ENCODE results near the gene PUS1. TPM values are rescaled to one million over a fixed set of nuclear protein-coding genes. Genes with fewer than 3 reads are reported as not detected.

Gene PUS1
- total RNA-seq, 4 donors from 2014 or later: 10.4 to 29.0 (median 12.2) TPM

DNA sequence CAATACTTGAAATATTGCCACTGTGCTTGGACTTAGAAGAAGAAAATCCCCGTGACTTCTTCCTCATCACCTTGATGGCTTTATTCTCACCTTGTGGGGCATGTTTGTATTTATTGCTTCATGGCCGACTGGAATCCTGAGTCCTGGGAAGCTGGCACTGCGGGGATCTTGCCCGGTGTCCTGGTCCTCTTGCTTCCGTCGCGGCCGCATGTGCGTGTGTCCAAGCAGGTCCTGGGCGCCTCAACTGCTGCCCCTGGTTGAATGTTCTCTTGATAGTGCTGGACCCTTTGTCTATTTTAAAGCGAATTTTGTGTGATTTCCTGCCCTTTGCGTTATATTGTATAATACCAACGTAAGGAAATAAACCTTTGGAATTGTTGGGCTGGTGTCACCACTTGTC is 6.3 kb upstream of the PUS1 start:
- TF ChIP-seq, protein P1, sequence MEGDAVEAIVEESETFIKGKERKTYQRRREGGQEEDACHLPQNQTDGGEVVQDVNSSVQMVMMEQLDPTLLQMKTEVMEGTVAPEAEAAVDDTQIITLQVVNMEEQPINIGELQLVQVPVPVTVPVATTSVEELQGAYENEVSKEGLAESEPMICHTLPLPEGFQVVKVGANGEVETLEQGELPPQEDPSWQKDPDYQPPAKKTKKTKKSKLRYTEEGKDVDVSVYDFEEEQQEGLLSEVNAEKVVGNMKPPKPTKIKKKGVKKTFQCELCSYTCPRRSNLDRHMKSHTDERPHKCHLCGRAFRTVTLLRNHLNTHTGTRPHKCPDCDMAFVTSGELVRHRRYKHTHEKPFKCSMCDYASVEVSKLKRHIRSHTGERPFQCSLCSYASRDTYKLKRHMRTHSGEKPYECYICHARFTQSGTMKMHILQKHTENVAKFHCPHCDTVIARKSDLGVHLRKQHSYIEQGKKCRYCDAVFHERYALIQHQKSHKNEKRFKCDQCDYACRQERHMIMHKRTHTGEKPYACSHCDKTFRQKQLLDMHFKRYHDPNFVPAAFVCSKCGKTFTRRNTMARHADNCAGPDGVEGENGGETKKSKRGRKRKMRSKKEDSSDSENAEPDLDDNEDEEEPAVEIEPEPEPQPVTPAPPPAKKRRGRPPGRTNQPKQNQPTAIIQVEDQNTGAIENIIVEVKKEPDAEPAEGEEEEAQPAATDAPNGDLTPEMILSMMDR (IDR thresholded peaks at IDR 0.05 in 4 of 5, conservative IDR thresholded peaks at IDR 0.05 in 1 of 5): no peak
- TF ChIP-seq POLR2A (IDR thresholded peaks at IDR 0.05): no peak
- Histone ChIP-seq H3K27me3 (no peaks in the 10 kb centered on the region), H3K4me3 (no peak overlapping the region), H3K4me1 (no peaks in the 10 kb centered on the region), H3K9me3 (no peaks in the 10 kb centered on the region), H3K27ac (no peak overlapping the region), H3K36me3 (peaks cover 0 to 39% of the 10 kb centered on the region in 2 donors)
- ATAC-seq: no peak
- intact Hi-C loops (cut with DNase I; ENCODE audit: low total_unique reads): loop anchor here (10.0 kb wide), 1 partner anchor 222 kb away; the partner anchor contains the start of genes DDX51 and NOC4L
- in situ Hi-C loops (cut with MboI; ENCODE audit: low sequenced_read_pairs in 4 of 4): no loop called here
- DNase-seq: no peak

DNA sequence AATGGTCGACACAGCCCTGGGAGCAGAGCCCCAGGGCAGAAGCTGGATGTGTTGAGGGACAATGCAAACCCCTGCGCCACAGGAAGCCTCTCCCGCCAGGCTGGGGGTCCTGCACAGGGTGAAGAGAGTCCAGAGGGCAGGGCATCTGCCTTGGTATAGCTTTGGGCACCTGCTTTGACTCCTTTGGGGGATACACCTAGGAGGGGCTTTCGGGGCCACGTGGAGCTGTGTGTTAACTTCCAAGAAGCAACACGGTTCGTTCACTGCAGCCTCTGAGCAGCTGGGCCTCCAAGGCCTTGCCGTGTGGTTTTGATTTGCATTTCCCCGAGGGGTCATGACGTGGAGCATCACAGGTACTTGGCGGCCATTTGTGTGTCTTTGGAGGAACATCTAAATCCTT is 5.8 kb upstream of the PUS1 start:
- in situ Hi-C loops (cut with MboI; ENCODE audit: low sequenced_read_pairs in 4 of 4) (no loop called here), intact Hi-C loops (cut with DNase I; ENCODE audit: low total_unique reads) (loop anchor here (10.0 kb wide), 1 partner anchor 222 kb away; the partner anchor contains the start of genes DDX51 and NOC4L)
- no peak overlapping the region for H3K27ac ChIP-seq

DNA sequence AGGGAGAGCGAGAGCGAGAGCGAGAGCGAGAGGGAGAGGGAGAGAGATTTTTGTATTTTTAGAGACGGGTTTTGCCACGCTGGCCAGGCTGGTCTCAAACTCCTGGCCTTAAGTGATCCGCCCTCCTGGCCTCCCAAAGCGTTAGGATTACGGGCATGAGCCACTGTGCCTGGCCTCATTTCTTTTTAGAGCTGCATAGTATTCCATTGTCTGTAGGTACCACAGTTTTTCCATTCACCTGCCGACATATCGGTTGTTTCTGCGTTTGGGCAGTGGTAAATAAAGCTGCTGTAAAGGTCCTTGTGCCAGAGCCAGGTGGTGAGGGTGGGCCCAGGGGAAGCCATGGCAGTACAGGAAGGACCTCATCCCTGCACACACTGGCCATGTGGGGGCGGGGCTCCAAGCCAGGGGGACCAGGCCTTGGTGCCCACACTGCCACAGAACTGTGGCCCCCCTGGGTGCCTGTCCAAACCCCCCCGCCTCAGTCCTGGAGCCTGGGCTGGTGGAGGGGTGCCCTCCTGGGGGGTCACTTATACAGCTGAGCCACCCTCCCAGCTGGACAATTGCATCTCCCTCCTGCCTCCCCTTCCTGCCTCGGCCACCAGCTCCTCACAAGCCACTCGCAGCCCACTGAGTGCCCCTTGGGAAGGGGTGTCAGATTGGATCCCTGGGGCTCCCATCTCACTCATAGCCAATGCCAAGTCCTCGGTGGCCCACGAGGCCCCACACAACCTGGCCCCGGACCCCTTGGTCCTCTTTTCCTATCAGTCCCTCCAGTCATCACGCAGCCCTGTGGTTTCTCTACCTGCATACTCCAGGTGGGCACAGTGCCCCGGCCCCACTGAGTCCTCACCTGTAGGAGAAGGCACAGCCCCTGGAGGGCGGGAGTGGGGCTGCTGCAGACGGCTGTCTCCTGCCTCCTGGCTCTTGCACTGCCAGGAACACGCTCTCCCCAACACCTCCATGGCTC is 1.7 kb upstream of the PUS1 start:
- in situ Hi-C loops (cut with MboI; ENCODE audit: low sequenced_read_pairs in 4 of 4) (no loop called here), intact Hi-C loops (cut with DNase I; ENCODE audit: low total_unique reads) (loop anchor here (10.0 kb wide), 1 partner anchor 217 kb away; the partner anchor contains the start of genes DDX51 and NOC4L)
- H3K36me3 ChIP-seq: peaks cover 0 to 12% of the 10 kb centered on the region in 2 donors
- no peaks in the 10 kb centered on the region for H3K9me3 ChIP-seq
- peaks cover 10 to 11% of the 10 kb centered on the region in 2 donors for H3K4me1 ChIP-seq
- no peak overlapping the region for H3K27ac ChIP-seq
- H3K27me3 ChIP-seq: no peaks in the 10 kb centered on the region
- no peak overlapping the region for H3K4me3 ChIP-seq
- no peak for DNase-seq
- no peak for ATAC-seq
- TF ChIP-seq POLR2A (IDR thresholded peaks at IDR 0.05): no peak
- TF ChIP-seq, protein P1 (IDR thresholded peaks at IDR 0.05 in 4 of 5, conservative IDR thresholded peaks at IDR 0.05 in 1 of 5): no peak

More for the DNA sequence above, 5.8 kb upstream of the PUS1 start:
- Histone ChIP-seq H3K4me3 (no peak overlapping the region), H3K9me3 (no peaks in the 10 kb centered on the region), H3K36me3 (peaks cover 0 to 39% of the 10 kb centered on the region in 2 donors), H3K4me1 (no peaks in the 10 kb centered on the region), H3K27me3 (no peaks in the 10 kb centered on the region)
- ATAC-seq (no peak), DNase-seq (no peak)
- TF ChIP-seq, protein P1 (IDR thresholded peaks at IDR 0.05 in 4 of 5, conservative IDR thresholded peaks at IDR 0.05 in 1 of 5): no peak
- TF ChIP-seq POLR2A (IDR thresholded peaks at IDR 0.05): no peak

DNA sequence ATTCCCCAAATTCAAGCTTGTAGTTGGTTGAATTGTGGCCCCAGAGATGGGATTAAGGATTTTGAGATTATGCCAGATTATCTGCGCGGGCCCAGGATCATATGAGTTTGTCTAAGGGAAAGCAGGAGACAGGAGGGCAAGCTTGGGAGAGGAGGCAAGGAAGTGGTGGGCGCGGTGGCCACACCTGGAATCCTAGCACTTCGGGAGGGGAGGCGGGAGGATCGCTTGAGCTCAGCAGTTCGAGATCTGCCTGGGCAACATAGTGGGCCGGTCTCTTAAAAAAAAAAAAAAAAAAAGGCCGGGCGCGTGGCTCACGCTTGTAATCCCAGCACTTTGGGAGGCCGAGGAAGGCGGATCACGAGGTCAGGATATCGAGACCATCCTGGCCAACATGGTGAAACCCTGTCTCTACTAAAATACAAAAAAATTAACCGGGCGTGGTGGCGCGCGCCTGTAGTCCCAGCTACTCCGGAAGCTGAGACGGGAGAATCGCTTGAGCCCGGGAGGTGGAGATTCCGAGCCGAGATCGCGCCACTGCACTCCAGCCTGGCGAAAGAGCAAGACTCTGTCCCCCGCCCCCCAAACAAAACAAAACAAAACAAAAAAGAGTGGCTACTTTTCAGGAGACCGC is 881 bp upstream of the PUS1 start:
- ATAC-seq: peak; percentile 6 to 12

More for the DNA sequence above, 881 bp upstream of the PUS1 start:
- DNase-seq: no peak
- peaks cover 0 to 15% of the 10 kb centered on the region in 2 donors for H3K36me3 ChIP-seq
- peaks cover 10 to 11% of the 10 kb centered on the region in 2 donors for H3K4me1 ChIP-seq
- H3K27ac ChIP-seq: peak overlapping the region; percentile 80 to 93 (median 92)
- TF ChIP-seq POLR2A (IDR thresholded peaks at IDR 0.05): no peak
- TF ChIP-seq, protein P1 (IDR thresholded peaks at IDR 0.05 in 4 of 5, conservative IDR thresholded peaks at IDR 0.05 in 1 of 5): no peak
- intact Hi-C loops (cut with DNase I; ENCODE audit: low total_unique reads) (loop anchor here (10.0 kb wide), 1 partner anchor 217 kb away; the partner anchor contains the start of genes DDX51 and NOC4L), in situ Hi-C loops (cut with MboI; ENCODE audit: low sequenced_read_pairs in 4 of 4) (no loop called here)
- no peaks in the 10 kb centered on the region for H3K9me3 ChIP-seq
- peak overlapping the region; percentile 76 to 100 (median 94) for H3K4me3 ChIP-seq
- no peaks in the 10 kb centered on the region for H3K27me3 ChIP-seq

Measured in gastrocnemius medialis (tissue), 4 donors.